Activated CD8-positive, alpha-beta memory T cell treated with anti-CD3 and anti-CD28 coated beads for 36 hours (primary cell): ENCODE results near the gene IL33. TPM values are rescaled to one million over a fixed set of nuclear protein-coding genes. Genes with fewer than 3 reads are reported as not detected.

Experiments used
- CTCF ChIA-PET: fragments of 350-600 bp; sonication (Branson Sonifier 250); formaldehyde crosslinking; loops from one replicate; lab custom pipeline; 2021; ENCODE audit warnings: antibody characterized with exemption; lab: Charles Lee
- POLR2A ChIA-PET: fragments of 350-600 bp; sonication (Branson Sonifier 250); formaldehyde crosslinking; loops from one replicate; lab custom pipeline; 2021; ENCODE audit warnings: antibody characterized with exemption; lab: Charles Lee
- total RNA-seq, 2 experiments: library from RNA; stranded (reverse); gene quantifications; one replicate each; pipeline ENCODE4 v1.2.3, GENCODE V29; 2021

IL33 gene
- total RNA-seq, 2 experiments from 2014 or later: not detected

- ChIA-PET POLR2A (no interaction called here), CTCF (no interaction called here)
Observed at GRCh38 chr9:6214434-6214833, 1.2 kb upstream of the IL33 start.

GRCh38 chr9:6214903-6215302, 704 bp upstream of the IL33 start:
- POLR2A ChIA-PET: no interaction called here
- CTCF ChIA-PET: no interaction called here

GRCh38 chr9:6216002-6216401, 395 bp downstream of the IL33 start:
- POLR2A ChIA-PET: no interaction called here
- CTCF ChIA-PET: no interaction called here

GRCh38 chr9:6216951-6217350, 1.3 kb downstream of the IL33 start:
- POLR2A ChIA-PET: no interaction called here
- CTCF ChIA-PET: no interaction called here

- ChIA-PET CTCF (no interaction called here), POLR2A (no interaction called here)
Observed at GRCh38 chr9:6218099-6218502, 2.5 kb downstream of the IL33 start.

- CTCF ChIA-PET: no interaction called here
- POLR2A ChIA-PET: no interaction called here
Observed at GRCh38 chr9:6219040-6219439, 3.4 kb downstream of the IL33 start.

GRCh38 chr9:6219981-6220380, 4.4 kb downstream of the IL33 start:
- ChIA-PET POLR2A (no interaction called here), CTCF (no interaction called here)

GRCh38 chr9:6224393-6225154, 9.0 kb downstream of the IL33 start:
- POLR2A ChIA-PET: no interaction called here
- CTCF ChIA-PET: no interaction called here

- POLR2A ChIA-PET: no interaction called here
- CTCF ChIA-PET: no interaction called here
Observed at GRCh38 chr9:6226696-6227095, 11.1 kb downstream of the IL33 start.

- CTCF ChIA-PET: no interaction called here
- POLR2A ChIA-PET: no interaction called here
Observed at GRCh38 chr9:6229186-6229585, 13.6 kb downstream of the IL33 start.

- POLR2A ChIA-PET: no interaction called here
Observed at GRCh38 chr9:6229619-6230018, 14.0 kb downstream of the IL33 start.

GRCh38 chr9:6230037-6230780, 14.6 kb downstream of the IL33 start:
- ChIA-PET CTCF (no interaction called here), POLR2A (no interaction called here)

More at GRCh38 chr9:6229619-6230018, 14.0 kb downstream of the IL33 start:
- CTCF ChIA-PET: no interaction called here

- ChIA-PET POLR2A (no interaction called here), CTCF (no interaction called here)
Observed at GRCh38 chr9:6232336-6232945, 16.8 kb downstream of the IL33 start.

GRCh38 chr9:6234014-6234413, 18.4 kb downstream of the IL33 start:
- CTCF ChIA-PET: no interaction called here
- POLR2A ChIA-PET: no interaction called here

- CTCF ChIA-PET: no interaction called here
- POLR2A ChIA-PET: no interaction called here
Observed at GRCh38 chr9:6237267-6237666, 21.7 kb downstream of the IL33 start.

- ChIA-PET CTCF (no interaction called here), POLR2A (no interaction called here)
Observed at GRCh38 chr9:6239048-6239461, 23.4 kb downstream of the IL33 start.

GRCh38 chr9:6239694-6240093, 24.1 kb downstream of the IL33 start:
- POLR2A ChIA-PET: no interaction called here

GRCh38 chr9:6243746-6244145, 28.1 kb downstream of the IL33 start:
- ChIA-PET CTCF (no interaction called here), POLR2A (no interaction called here)

More at GRCh38 chr9:6239694-6240093, 24.1 kb downstream of the IL33 start:
- CTCF ChIA-PET: no interaction called here

GRCh38 chr9:6247266-6247665, 31.7 kb downstream of the IL33 start:
- POLR2A ChIA-PET: no interaction called here
- CTCF ChIA-PET: no interaction called here

GRCh38 chr9:6268826-6269397, 53.3 kb downstream of the IL33 start:
- ChIA-PET POLR2A (no interaction called here), CTCF (no interaction called here)
